MV-4-11 (cell line): ENCODE results near the gene ELP5.
A peak's percentile ranks its signal among the peaks of the same experiment; 100 is the strongest.

ENCODE experiments used
- DNase-seq: peaks from one replicate; lab custom pipeline; 2025; lab: John Stamatoyannopoulos, UW

Gene ELP5

DNA sequence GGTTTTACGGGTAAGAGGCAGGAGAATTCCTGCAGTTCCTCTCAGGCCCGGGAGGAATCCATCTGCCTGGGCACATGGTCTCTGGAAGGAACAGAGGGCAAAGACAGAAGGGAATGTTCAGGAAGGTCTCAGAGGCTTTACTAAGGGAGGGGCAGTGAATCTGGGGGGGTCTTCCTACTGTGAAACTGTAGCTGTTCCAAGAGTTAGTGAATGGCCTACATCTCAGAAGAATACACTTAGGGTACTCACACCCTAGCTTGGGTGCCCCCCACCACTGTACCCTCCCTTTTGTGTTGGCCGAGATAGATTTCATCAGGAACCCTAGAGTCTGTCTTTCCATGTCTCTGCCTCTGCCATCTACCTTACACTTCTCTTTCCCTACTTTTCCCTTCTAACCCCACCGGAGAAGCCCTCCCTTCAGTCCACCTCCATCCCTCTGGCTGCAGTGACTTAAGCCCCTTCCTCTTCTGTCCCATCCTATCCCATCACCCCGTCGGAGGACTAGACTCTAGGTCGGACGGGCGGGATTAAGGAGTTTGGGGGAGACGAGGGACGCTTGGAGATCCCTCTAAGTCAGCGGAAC, 32.7 kb upstream of the ELP5 start:
- no peak for DNase-seq

DNA sequence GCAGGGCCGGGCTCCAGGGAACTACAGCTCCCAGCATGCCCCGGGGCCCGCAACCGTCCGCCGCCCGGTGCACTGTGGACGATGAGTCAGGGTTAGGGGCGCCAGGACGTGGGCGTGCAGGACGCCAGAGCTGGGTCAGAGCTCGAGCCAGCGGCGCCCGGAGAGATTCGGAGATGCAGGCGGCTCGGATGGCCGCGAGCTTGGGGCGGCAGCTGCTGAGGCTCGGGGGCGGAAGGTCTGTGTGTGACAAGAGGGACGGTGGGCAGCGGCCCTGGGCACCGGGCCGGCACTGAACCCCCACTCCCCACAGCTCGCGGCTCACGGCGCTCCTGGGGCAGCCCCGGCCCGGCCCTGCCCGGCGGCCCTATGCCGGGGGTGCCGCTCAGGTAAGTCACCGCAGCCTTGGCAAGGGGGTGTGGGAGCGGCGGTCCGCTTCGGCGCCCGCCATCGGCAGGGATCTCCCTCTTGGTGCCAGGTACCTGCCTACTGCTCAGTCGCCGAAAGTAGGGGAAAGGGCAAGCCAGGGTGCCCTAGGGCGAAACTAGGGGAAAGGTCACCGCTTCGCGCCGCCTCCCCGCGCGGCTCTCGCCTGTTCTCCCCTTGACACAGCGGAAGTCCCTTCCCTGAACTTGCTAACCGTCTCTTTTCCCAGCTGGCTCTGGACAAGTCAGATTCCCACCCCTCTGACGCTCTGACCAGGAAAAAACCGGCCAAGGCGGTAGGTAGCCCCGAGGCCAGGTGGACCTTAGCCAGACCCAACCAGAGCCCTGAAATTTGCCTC, 32.0 kb upstream of the ELP5 start, which contains the start of the genes ACADVL and DLG4:
Gene ACADVL (plus strand): TSS at position 127 of the 781 bp plus-strand sequence. CDS start 47 bp downstream, at position 174.
Gene DLG4 (minus strand): TSS at position 25 of the 781 bp plus-strand sequence.
- peak; percentile 71 for DNase-seq

DNA sequence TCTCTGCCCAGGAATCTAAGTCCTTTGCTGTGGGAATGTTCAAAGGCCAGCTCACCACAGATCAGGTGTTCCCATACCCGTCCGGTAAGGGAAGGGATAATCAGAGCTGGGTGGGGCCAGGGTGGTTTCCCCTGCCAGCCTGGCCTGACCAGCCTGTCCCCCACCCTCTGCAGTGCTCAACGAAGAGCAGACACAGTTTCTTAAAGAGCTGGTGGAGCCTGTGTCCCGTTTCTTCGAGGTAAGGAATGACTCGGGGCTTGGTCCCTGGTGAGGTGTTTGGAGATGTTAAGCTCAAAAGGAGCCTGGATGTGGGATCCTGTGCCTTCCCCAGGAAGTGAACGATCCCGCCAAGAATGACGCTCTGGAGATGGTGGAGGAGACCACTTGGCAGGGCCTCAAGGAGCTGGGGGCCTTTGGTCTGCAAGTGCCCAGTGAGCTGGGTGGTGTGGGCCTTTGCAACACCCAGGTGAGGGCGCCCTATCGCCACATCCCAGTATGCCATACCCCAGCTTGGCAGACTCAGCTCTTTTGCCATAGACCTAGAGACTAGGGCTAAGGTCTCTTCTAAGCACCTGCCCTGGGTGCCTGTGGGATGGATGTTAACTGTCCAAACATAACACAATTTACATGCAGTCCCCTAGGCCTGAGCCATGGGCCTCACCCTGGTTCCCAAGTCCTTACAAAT, 31.3 kb upstream of the ELP5 start:
- peak; percentile 56 for DNase-seq

DNA sequence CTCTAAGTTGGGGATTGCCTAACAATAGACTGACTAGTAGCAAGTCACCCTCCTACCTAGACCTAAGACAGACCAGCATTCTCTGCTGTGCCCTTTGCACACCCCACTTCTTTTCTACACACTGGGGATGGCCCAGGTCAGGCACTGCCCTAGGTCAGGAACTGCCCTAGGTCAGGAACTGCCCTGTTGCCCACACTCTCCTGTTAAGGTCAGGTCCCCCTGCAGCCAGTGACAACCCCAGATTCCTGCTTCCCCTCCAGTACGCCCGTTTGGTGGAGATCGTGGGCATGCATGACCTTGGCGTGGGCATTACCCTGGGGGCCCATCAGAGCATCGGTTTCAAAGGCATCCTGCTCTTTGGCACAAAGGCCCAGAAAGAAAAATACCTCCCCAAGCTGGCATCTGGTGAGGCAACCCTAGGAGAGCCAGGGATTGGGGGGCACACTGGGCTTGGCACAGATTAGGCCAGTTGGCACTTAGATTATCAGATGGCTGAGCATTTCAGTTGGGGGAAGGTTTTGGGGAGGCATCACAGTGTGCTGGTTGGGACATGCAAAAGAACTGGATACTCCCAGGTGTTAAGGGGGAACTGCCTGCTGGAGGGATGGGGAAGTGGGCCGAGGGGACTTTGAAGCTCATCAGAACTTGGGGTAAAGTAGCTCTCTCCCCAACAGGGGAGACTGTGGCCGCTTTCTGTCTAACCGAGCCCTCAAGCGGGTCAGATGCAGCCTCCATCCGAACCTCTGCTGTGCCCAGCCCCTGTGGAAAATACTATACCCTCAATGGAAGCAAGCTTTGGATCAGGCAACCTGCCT, 30.5 kb upstream of the ELP5 start:
- no peak for DNase-seq

DNA sequence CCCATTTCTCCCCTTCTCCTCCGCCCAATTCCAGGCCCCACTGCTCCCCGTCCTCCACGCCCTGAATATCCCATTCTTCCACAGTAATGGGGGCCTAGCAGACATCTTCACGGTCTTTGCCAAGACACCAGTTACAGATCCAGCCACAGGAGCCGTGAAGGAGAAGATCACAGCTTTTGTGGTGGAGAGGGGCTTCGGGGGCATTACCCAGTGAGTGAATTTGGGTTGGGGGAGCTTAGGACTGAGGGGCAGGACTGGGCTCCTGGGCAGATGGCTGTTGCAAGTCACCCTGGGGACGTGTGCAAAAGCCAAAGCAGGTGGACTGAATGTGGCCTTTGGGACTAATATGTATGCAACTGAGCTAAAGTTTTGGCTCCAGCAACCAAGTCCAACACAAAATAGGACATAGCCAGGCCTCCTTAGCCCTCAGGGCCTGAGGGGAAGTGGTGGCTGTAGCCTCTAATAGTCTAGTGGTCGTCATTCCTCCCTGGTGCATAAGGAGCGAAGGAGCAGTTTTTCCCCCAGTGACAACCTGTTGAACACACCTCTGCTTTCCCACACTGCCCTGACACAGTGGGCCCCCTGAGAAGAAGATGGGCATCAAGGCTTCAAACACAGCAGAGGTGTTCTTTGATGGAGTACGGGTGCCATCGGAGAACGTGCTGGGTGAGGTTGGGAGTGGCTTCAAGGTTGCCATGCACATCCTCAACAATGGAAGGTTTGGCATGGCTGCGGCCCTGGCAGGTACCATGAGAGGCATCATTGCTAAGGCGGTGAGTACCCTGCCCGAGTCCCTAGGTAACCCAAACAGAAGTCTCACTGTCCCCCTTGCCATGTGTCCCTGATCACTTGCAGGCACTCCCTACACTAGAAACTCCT, 29.7 kb upstream of the ELP5 start:
- no peak for DNase-seq

DNA sequence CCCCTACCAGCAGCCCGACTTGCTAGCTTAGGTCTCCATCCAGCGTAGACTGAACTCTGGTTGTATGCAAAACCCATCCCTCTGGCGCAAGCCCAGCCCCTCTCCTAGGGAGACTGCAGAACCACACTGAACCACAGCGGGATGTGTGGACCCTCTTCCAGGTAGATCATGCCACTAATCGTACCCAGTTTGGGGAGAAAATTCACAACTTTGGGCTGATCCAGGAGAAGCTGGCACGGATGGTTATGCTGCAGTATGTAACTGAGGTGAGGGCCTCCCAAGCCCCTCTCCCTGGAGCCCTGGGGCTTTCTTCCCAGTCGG, 29.1 kb upstream of the ELP5 start:
- DNase-seq = no peak

DNA sequence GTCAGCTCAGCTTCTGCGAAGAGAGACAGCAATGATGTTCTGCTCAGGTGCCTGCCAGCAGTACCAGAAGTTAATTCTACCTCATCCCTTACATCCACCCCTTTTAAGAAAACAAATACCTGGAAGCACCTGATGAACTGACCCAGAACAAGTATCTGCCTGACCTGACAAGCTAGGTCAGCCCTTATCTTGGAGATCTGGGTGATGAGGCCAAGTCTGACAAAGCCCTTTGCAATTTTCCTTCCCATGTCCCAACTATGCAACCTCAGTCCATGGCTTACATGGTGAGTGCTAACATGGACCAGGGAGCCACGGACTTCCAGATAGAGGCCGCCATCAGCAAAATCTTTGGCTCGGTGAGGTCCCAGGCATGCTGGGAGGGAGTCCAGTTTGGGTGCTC, 28.6 kb upstream of the ELP5 start:
- no peak for DNase-seq

DNA sequence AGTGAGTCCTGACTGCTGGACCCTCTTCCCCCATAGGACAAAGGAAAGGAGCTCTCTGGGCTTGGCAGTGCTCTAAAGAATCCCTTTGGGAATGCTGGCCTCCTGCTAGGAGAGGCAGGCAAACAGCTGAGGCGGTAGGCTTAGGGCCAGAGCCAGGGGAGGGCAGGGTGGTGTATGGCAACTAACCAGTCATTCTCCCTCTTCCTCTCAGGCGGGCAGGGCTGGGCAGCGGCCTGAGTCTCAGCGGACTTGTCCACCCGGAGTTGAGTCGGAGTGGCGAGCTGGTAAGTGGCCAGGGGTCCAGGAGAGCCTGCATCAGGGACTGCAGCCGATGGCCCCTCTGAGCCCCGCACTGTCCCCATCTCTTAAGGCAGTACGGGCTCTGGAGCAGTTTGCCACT, 27.9 kb upstream of the ELP5 start:
- no peak for DNase-seq

DNA sequence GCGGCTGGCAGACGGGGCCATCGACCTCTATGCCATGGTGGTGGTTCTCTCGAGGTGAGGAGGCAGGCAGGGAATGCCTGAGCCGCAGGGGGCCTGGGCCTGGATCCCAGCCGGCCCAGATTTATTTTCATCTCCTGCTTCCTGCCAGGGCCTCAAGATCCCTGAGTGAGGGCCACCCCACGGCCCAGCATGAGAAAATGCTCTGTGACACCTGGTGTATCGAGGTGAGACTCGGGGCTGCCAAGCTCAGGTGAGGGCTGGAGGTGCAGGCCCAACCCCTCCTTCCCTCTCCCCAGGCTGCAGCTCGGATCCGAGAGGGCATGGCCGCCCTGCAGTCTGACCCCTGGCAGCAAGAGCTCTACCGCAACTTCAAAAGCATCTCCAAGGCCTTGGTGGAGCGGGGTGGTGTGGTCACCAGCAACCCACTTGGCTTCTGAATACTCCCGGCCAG, 27.3 kb upstream of the ELP5 start:
- DNase-seq = no peak

DNA sequence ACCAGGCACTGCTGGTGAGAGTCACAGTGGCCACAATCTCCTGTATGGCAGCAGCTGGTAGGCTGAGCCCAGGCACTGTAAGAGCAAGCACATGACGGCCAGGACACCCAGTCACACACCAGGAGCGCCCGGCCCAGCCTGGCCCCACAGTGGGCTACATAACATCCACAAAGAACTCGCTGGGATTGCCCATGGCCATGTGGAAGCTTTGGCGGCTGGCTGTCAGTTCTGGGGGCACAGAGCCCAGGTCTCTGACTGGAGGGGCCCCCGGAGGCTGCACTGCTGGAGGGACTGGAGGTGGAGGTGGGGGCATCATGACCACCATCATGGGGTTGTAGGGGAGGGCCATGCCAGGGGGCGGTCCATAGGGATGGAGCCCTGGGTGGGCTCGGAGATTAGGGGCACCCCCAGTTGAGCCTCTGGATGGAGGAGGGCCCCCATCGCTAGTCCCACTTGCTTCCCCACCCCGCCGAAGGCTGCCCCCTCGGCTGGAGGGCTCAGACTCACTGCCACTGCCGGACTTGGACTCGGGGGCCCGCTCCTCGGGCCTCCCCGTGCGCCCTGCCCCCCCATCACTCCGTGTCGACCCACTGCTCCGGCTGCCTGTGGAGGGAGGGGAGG, 26.2 kb upstream of the ELP5 start:
- no peak for DNase-seq

DNA sequence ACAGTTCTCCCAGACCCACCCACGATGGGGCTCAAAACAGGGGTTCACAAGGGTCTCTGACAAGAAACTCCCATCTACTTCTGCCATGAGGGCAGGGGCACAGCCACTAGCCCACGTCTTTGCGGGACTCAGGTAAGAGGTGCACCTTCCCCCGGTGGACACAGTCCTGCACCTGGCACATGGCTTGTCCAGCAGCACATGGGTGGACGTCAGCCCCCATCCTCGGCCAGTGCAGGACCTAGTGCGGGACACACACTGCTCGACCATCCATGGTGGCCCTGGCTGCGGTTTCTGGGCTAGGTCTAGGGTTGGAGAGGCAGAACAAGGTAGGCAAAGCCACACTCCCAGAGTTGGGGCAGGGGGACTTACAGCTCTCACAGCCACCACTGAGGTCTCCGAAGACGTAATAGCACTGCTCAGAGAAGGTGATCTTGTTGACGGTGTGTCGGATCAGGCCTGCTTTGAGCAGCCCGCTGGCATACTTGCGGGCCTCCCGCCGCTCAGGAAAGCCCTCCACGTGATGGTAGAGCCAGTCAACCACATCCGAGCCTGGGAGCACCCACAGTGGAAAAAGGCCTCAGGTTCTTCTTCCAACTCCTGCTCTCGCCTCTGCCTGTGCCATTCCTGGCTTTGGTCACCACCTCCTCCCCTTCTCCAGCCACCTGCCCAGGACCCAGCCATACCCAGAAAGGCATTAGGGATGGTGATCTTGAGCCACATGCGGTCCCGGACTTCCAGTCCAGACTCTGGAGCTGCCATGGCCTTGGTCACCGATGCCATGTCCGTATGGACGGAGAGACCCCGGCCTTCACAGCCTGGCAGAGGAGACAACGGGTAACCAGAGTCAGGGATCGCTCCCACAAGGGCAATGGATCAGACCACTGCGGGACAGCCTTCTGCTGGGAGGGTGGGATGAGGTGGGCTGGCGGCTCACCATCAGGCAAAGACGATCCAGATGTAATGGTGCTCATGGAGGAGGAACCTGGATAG, 25.0 kb upstream of the ELP5 start:
- DNase-seq = no peak

DNA sequence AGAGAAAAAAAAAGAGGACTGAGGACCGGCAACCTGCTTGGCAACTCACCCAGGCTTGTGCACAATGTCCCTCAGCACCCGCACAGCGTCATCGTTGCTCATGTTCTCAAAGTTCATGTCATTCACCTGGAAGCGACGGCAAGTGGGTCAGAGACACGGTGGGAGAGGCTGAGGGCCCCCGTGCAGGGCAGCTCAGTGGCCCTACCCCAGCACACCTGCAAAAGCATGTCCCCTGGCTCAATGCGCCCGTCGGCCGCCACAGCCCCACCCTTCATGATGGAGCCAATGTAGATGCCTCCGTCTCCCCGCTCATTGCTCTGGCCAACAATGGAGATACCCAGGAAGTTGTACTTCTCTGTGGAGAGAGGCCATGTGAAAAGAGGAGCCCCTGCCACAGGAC, 23.1 kb upstream of the ELP5 start:
- DNase-seq = no peak

DNA sequence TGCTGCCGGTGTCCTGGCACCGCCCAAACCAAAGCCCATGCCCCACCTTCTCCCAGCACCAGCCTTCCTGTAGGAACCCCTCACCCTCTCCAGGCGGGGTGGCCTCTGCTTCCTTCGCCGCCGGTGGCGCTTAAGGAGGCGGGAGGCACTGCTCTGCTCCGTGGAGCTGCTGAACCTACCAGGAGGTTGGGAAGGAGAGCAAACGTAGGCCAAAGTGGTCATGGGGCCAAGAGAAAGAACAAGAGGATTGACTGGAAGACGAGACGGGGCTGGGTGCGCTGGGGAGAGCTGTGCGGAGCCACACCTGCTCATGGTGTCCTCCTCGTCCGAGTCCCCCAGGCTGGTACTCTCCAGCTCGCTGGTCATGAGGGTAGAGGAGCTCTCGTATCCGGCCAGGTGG, 22.5 kb upstream of the ELP5 start:
- DNase-seq = no peak

DNA sequence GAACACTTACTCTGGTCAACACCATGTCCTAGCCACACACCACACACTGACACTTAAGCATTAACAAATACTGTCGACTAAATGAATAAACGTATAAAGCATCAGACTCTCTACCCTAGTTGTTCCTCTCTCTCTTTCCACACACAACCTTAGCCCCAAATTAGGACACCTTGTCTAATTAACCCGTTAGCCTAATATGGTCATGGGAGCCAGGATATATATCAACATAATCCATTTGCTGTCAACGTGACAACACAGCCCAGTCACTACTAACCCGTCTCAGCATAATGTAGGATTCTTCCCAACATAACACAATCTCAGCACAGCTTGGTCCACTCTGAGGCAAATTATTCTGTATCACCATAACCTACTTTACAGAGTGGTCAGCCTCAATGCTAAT, 19.9 kb upstream of the ELP5 start:
- no peak for DNase-seq

DNA sequence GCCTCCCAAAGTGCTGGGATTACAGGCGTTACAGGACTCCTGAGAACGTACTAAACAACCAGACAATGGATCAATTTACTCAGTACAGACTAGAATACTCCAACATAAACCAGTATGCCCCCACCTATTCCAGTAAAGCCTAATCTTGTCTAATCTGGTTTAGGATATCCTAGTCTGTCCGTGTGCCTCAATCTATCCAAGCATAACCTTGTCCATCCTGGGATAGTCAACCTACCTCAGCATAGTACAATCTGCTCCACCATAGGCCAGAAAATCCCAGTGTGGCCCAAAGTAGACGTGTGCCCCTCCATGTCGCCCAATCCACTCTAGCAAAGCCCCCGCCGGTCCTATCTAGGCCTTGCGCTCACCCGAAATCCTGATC, 18.3 kb upstream of the ELP5 start:
- DNase-seq = no peak

DNA sequence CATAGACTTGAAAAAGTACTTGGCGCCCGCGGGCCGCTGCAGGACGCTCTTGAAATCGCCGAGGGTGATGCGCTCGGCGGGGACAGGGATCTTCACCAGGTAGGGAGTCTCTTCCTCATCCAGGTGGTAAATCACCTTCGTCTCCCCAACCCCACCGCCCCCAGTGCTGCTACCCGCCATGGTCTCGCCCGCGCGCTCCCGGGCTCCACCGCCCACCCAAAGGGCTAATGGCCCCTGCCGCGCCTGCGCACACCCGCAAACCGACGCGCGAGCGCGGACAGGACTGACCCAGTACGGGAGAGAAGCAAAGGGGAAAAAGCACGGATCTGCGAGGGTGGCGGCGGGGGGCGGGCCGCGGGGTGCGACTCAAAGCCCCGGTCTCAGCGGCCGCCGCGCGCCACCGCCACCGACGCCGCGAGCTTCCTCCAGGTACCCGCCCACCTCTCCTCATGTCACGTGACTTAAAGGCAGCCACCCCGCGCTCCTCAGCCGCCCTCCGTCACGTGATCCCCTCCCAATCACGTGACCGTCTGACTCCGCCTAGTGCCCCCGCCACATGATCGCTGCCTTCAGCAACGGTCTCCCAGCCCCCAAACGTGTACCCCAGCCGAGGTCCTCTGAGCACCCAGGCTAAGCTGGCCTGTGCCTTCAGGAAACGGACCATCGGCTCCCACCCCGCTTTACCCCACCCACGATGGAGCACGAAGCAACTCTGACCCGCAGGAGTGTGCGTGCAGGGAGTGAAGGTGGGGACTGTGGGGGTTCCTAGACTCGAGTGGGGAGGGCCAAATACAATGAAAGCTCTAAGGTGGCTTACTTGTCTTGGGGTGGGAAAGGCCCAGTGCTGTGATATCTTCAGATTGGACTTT, 17.7 kb upstream of the ELP5 start, which contains the start of gene DVL2:
Gene DVL2 (minus strand): TSS at position 435 of the 869 bp plus-strand sequence. CDS start 255 bp downstream, at position 180.
- DNase-seq = peak; percentile 90

DNA sequence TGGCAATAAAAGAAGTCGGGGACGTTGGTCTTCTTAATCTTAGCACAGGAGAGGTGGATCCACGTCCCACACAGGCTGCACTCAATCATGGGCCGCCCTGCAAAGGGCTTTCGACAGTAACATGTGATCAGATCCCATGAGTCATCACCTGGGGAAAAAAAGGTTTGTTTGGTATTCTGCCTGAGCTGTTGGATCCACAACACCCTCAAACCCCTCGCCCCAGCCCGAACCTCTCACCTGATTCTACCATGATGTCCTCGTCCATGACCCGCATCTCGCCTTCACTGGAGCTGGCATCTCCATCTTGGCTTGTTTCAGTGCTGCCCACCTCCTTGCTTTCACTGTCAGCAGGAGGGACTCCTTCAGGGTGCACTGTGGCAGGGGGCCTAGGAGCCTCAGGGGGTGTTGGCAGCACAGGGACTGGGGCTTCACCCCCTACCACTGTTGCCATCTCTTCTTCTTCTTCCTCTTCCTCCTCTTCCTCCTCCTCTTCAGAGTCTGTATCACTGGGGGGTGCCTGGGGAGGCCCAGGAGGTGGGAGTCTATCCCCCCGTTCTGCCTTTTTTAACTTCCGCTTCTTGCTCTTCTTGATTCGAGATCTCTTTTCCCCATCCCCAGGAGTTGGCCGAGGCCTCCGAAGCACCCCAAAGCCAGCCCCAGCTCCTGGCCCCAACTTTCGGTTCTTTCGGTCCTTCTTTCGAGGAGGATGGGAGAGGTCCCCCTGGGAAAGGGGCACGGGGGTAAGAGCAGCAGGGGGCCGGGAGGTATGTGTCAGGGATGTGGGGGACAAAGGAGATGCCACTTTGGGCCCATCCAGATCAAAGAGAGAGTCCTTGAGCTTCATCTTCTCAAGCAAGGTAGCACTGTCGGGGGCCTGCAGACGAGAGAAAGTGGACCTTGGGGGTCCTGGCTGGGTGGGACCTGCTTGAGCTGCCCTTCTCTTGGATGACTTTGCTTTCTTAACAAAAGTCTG, 16.0 kb upstream of the ELP5 start:
- DNase-seq = no peak
